A673 (cell line): ENCODE measurements around the gene CSPG5.

Experiments used
- CTCF ChIP-seq: fragments of 300-800, 200-600 bp; sonication (generic); conservative IDR thresholded peaks from 2 replicates; pipeline ENCODE4 v1.5.1; 2017; ENCODE audit warnings: low read depth, mild to moderate bottlenecking, antibody characterized with exemption, low read length, moderate library complexity, mixed read lengths
- EZH2 ChIP-seq: fragments of 200-600 bp; sonication (generic); IDR thresholded peaks from 2 replicates; pipeline ENCODE4 v1.6.1; 2017; ENCODE audit warnings: borderline replicate concordance, low read depth, mild to moderate bottlenecking, mixed read lengths, antibody characterized with exemption, low read length; ENCODE audit not compliant: poor library complexity, severe bottlenecking

GRCh38 chr3:47536221-47536891 is 42.3 kb downstream of the CSPG5 start:
- TF ChIP-seq CTCF, result no peak
- TF ChIP-seq EZH2, result no peak
